GM12864 (cell line): Measurements from ENCODE around the gene LIN52.
A peak's percentile ranks its signal among the peaks of the same experiment; 100 is the strongest.

Experiments used
- DNase-seq: peaks from one replicate; pipeline ENCODE4 v3.0.0-alpha.2; 2011; ENCODE audit warnings: low read depth
- H3K4me3 ChIP-seq: 2 replicates; pipeline ENCODE4 v1.5.1; 2011; ENCODE audit warnings: mild to moderate bottlenecking, low read depth, low read length, control low read depth
- TF ChIP-seq, protein P1 (sequence below): IDR thresholded peaks from 2 replicates; pipeline ENCODE4 v1.5.1; 2011; ENCODE audit warnings: low read depth, mild to moderate bottlenecking, moderate library complexity, low read length, control low read depth, inconsistent platforms; ENCODE audit errors: missing control alignments

Gene LIN52

GRCh38 chr14:74213907-74214803 is 129.4 kb downstream of the LIN52 start:
- no peak overlapping the region for H3K4me3 ChIP-seq
- DNase-seq = no peak
- TF ChIP-seq, protein P1, sequence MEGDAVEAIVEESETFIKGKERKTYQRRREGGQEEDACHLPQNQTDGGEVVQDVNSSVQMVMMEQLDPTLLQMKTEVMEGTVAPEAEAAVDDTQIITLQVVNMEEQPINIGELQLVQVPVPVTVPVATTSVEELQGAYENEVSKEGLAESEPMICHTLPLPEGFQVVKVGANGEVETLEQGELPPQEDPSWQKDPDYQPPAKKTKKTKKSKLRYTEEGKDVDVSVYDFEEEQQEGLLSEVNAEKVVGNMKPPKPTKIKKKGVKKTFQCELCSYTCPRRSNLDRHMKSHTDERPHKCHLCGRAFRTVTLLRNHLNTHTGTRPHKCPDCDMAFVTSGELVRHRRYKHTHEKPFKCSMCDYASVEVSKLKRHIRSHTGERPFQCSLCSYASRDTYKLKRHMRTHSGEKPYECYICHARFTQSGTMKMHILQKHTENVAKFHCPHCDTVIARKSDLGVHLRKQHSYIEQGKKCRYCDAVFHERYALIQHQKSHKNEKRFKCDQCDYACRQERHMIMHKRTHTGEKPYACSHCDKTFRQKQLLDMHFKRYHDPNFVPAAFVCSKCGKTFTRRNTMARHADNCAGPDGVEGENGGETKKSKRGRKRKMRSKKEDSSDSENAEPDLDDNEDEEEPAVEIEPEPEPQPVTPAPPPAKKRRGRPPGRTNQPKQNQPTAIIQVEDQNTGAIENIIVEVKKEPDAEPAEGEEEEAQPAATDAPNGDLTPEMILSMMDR = no peak

DNA sequence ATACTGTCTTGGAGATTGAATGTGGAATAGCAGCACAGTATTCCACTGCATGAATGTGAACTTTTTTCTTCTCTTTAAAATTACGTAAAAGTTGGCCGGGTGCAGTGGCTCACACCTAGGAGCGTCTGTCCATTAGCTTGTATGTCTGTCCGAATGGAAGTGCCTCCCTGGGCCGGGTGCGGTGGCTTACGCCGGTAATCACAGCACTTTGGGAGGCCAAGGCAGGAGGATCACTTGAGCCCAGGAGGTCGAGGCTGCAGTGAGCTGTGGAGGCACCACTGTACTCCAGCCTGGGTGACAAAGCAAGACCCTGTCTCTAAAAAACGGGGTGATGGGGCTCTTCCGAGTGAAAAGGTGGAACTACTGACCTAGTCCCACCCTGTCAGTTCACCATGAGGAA is 131.9 kb downstream of the LIN52 start:
- DNase-seq = no peak
- TF ChIP-seq, protein P1 = no peak

GRCh38 chr14:74217672-74218448 is 133.1 kb downstream of the LIN52 start:
- H3K4me3 ChIP-seq = no peak overlapping the region; the same call in 1 of the 2 replicates
- TF ChIP-seq, protein P1 = peak; percentile 100
- peak; percentile 16 for DNase-seq

More for the DNA sequence above, 131.9 kb downstream of the LIN52 start:
- H3K4me3 ChIP-seq = no peak overlapping the region

DNA sequence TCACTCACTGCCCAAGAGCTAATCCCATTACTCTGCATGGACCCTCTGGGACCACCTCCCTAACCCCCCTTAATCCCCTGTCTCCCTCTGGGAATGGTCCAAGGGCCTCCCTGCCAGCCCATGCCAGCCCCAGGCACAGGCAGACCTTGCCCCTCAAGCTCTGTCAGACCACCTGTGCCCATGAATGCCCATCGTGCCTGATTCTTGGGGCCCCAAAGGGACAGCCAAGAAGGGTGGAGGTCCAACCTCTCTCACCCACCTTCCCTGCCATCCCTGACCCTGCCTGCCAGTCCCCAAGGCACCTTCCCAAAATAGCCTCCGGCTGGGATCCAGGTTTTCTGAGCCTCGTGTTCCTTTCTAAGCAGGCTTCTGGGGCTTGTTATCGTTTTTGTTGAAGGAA is 133.7 kb downstream of the LIN52 start:
- no peak for DNase-seq
- TF ChIP-seq, protein P1 = peak; percentile 3
- no peak overlapping the region for H3K4me3 ChIP-seq

- TF ChIP-seq, protein P1 = no peak
- no peak for DNase-seq
- no peak overlapping the region for H3K4me3 ChIP-seq
These were observed 134.8 kb downstream of the LIN52 start for GRCh38 chr14:74219277-74220205.

GRCh38 chr14:74220991-74221390 is 136.2 kb downstream of the LIN52 start:
- TF ChIP-seq, protein P1 = no peak
- no peak overlapping the region for H3K4me3 ChIP-seq
- DNase-seq = no peak
